ENCODE data around the gene BARHL2. TPM values are rescaled to one million over a fixed set of nuclear protein-coding genes. Genes with fewer than 3 reads are reported as not detected.

BARHL2 gene
- total RNA-seq, 2 experiments from 2014 or later, result not detected

DNA sequence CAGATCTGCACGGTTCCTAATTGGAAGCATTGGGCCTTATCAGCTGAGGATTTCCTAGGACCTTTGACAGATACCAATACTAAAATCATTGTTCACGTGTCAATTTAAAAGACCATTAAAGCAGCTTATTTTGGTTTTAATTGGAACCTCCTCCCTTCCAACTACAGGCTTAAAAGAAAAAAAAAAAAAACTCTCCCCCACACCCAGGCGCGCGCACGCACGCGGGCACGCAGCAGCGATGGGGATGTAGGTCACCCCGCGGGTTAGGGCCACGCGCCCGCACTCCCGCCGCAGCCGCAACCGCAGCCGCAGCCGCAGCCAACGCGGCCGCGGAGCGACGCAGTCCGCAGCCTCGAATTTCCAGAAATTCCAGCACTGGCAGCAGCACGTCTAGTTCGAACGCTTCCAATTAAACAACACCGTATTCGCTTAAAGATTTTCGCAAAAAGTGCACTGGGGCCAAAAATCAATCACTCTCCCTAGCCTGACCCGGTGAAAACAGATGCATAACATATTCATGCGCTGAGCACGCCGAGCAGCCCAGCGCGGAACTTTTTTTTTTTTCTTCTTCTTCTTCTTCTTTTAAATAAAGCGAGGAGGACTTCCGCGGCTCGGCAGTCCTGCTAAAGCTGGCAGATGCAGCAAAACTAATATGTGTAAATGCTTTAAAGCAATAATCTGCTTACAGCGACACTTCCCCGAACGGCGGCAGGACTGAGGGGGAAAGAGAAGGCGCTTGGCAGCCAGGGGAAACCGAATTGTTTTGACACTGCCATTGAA, 13.3 kb upstream of the BARHL2 start:
- intact Hi-C loops (cut with DNase I, micrococcal nuclease), result loop anchor here in 1 of 2 experiments (2.0 kb wide), 1 partner anchor 104 kb away; no protein-coding TSS in a partner anchor
- Mint-ChIP-seq H3K27ac (peak overlapping the region; percentile 25), H3K4me3 (peak overlapping the region; percentile 60), H3K9me3 (ENCODE audit: low read depth) (no peaks in the 10 kb centered on the region), H3K4me1 (peaks cover 41% of the 10 kb centered on the region), H3K27me3 (peaks cover 78% of the 10 kb centered on the region), H3K36me3 (ENCODE audit: low read depth) (peaks cover 7% of the 10 kb centered on the region)
- DNase-seq (peak; percentile 23), ATAC-seq (no peak)
- ChIA-PET CTCF (interaction anchor here (0.6 to 2.5 kb wide), 18 partner anchors 9 to 435 kb away, joined by 3 to 26 read pairs (median 3); partner anchors contain the start of gene BARHL2), POLR2A (interaction anchor here (0.7 kb wide), 1 partner anchor 1242 kb away, joined by 3 read pairs; no protein-coding TSS in a partner anchor)

- peak overlapping the region; percentile 41 for H3K4me3 Mint-ChIP-seq
- ATAC-seq, result peak; percentile 69
- CTCF ChIA-PET, result interaction anchor here (0.6 to 2.5 kb wide), 22 partner anchors 8 to 436 kb away, joined by 3 to 26 read pairs (median 4); partner anchors contain the start of gene BARHL2
- POLR2A ChIA-PET, result no interaction called here
- H3K9me3 Mint-ChIP-seq (ENCODE audit: low read depth), result no peaks in the 10 kb centered on the region
- H3K27me3 Mint-ChIP-seq, result peaks cover 81% of the 10 kb centered on the region
- peak; percentile 63 for DNase-seq
- H3K36me3 Mint-ChIP-seq (ENCODE audit: low read depth), result peaks cover 7% of the 10 kb centered on the region
- intact Hi-C loops (cut with DNase I, micrococcal nuclease), result loop anchor here (2.0 to 10.0 kb wide), 3 partner anchors 105 to 675 kb away; partner anchors contain the start of gene HFM1 (in 1 of the 2)
- H3K4me1 Mint-ChIP-seq, result peaks cover 48% of the 10 kb centered on the region
- peak overlapping the region; percentile 31 for H3K27ac Mint-ChIP-seq
Observed at GRCh38 chr1:90729504-90730242, 12.6 kb upstream of the BARHL2 start.

- H3K9me3 Mint-ChIP-seq (ENCODE audit: low read depth), result peaks cover 2% of the 10 kb centered on the region
- ATAC-seq, result no peak
- POLR2A ChIA-PET, result no interaction called here
Observed at GRCh38 chr1:90728502-90729287, 11.6 kb upstream of the BARHL2 start.

DNA sequence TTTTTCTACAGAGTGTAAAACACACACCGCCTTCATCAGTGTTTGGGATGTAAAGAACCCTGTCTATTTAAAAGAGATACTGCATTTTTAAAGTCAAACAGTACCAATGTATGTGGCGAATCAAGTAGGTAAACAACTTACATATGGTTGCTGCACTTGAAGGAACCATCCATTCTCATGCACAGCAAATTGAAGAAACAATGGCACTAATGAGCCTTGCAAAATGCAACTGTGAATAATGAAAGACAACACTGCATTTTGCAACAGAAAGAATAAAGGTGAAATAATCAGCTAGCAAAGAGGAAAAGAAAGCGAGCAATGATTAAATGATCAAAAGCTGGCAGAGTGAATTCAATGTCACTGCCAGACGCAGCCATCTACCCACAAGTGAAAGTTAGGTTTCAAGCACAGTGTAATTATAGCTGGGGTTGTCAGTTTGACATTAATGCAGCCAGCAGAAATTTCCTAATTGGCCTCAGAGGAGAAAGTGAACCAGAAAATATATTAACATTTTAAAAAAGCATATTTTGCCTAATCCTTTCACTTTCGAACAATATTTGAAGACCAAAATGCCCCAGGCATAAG, 10.9 kb upstream of the BARHL2 start:
- ATAC-seq (no peak), DNase-seq (no peak)
- Mint-ChIP-seq H3K9me3 (ENCODE audit: low read depth) (peaks cover 2% of the 10 kb centered on the region), H3K4me1 (peaks cover 60% of the 10 kb centered on the region), H3K27me3 (peaks cover 88% of the 10 kb centered on the region), H3K36me3 (ENCODE audit: low read depth) (peaks cover 9% of the 10 kb centered on the region), H3K27ac (no peak overlapping the region), H3K4me3 (no peak overlapping the region)
- CTCF ChIA-PET, result interaction anchor here (1.0 to 2.0 kb wide), 7 partner anchors 12 to 397 kb away, joined by 3 to 7 read pairs (median 4); no protein-coding TSS in a partner anchor
- POLR2A ChIA-PET, result no interaction called here
- intact Hi-C loops (cut with DNase I, micrococcal nuclease), result loop anchor here (1.0 to 10.0 kb wide), 4 partner anchors 11 to 677 kb away; partner anchors contain the start of genes BARHL2 (in 1 of the 2) and HFM1 (in 1 of the 2)

More at GRCh38 chr1:90728502-90729287, 11.6 kb upstream of the BARHL2 start:
- peaks cover 9% of the 10 kb centered on the region for H3K36me3 Mint-ChIP-seq (ENCODE audit: low read depth)
- DNase-seq, result no peak
- H3K27me3 Mint-ChIP-seq, result peaks cover 89% of the 10 kb centered on the region
- no peak overlapping the region for H3K27ac Mint-ChIP-seq
- CTCF ChIA-PET, result interaction anchor here (1.0 to 2.0 kb wide), 11 partner anchors 9 to 437 kb away, joined by 3 to 7 read pairs (median 4); no protein-coding TSS in a partner anchor
- peak overlapping the region; percentile 32 for H3K4me3 Mint-ChIP-seq
- peaks cover 55% of the 10 kb centered on the region for H3K4me1 Mint-ChIP-seq
- intact Hi-C loops (cut with DNase I, micrococcal nuclease), result loop anchor here (5.0 to 10.0 kb wide), 2 partner anchors 109 to 676 kb away; partner anchors contain the start of gene HFM1 (in 1 of the 2)

- H3K4me3 Mint-ChIP-seq, result no peak overlapping the region
- DNase-seq (no peak), ATAC-seq (no peak)
- intact Hi-C loops (cut with DNase I, micrococcal nuclease), result loop anchor here (1.0 to 10.0 kb wide), 4 partner anchors 10 to 678 kb away; partner anchors contain the start of genes BARHL2 (in 1 of the 2) and HFM1 (in 1 of the 2)
- H3K27ac Mint-ChIP-seq, result no peak overlapping the region
- H3K9me3 Mint-ChIP-seq (ENCODE audit: low read depth), result peaks cover 2% of the 10 kb centered on the region
- H3K4me1 Mint-ChIP-seq, result peaks cover 61% of the 10 kb centered on the region
- ChIA-PET POLR2A (no interaction called here), CTCF (interaction anchor here (1.0 to 1.8 kb wide), 2 partner anchors 11 to 398 kb away, joined by 3 to 5 read pairs; no protein-coding TSS in a partner anchor)
- peaks cover 88% of the 10 kb centered on the region for H3K27me3 Mint-ChIP-seq
- H3K36me3 Mint-ChIP-seq (ENCODE audit: low read depth), result peaks cover 9% of the 10 kb centered on the region
Observed at GRCh38 chr1:90726986-90727480, 9.9 kb upstream of the BARHL2 start.

DNA sequence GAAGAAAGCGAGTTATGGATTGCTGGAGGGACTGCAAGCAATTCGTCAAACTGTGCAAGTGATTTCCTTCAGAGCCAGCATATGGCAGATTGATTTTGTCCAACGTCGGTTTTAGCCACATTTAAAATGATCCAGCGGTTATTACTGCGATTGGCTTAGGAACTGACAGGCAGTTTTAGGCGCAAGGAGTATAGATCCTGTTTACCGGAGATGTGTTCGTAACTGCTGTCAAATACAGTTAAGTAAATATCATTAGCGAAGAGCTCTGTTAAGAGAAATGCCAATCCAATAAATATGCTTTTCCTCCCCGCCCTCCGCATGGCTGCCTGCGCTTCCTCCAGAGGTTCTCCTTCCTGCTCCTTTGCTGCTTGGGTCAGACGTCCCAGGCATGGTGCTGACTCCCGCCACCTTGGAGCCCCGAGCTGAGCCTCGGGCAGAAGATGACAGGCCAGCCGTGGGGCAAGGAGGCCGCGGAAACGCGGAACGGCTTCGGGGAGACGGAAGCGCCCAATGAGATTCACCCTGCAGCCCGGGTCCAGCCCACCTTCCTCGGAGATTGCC, 9.4 kb upstream of the BARHL2 start:
- intact Hi-C loops (cut with DNase I, micrococcal nuclease), result loop anchor here (2.0 to 10.0 kb wide), 3 partner anchors 16 to 678 kb away; partner anchors contain the start of gene HFM1 (in 1 of the 2)
- DNase-seq, result peak; percentile 17

DNA sequence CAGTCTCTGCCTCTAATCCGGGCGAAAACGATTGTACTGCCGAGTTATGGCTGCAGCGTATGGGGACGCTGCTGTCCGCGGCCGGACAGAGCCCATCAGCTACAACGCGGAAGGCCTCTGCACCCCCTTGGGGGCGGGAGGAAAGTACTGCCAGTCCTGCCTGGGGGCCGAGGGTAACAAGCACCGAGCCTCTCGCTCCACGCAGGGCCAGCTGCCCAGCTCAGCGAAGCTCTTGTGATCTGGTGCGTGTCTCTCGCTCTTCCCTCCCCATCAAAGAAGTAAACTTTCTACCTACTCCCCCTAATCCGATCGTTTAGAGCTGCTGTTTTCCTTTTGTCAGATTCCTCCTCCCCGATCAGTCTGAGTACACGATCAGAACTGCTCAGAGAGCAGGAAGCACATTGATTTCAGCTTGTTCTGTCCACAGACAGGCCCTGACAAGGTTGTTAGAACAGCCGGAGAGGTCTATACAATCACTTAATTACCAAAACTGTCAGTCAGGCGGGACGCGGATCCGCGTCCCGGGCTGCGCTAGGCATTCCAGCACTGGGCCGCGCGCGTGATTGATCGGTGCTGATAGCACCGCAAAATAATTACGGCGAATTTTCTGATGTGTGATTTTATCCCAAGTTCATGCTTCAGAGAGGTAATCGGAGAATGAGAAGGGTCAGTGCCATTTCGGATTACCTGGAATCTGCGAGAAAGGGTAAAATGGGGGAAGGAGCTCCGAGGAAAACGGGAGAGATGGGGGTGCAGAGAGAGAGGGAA, 8.7 kb upstream of the BARHL2 start:
- peaks cover 4% of the 10 kb centered on the region for H3K9me3 Mint-ChIP-seq (ENCODE audit: low read depth)
- POLR2A ChIA-PET, result no interaction called here
- peaks cover 13% of the 10 kb centered on the region for H3K36me3 Mint-ChIP-seq (ENCODE audit: low read depth)
- ATAC-seq (no peak), DNase-seq (peak; percentile 16)
- H3K27me3 Mint-ChIP-seq, result peaks cover 89% of the 10 kb centered on the region
- CTCF ChIA-PET, result interaction anchor here (1.0 kb wide), 1 partner anchor 10 kb away, joined by 4 read pairs; no protein-coding TSS in a partner anchor
- H3K4me1 Mint-ChIP-seq, result peaks cover 65% of the 10 kb centered on the region
- no peak overlapping the region for H3K27ac Mint-ChIP-seq
- peak overlapping the region; percentile 46 for H3K4me3 Mint-ChIP-seq
- intact Hi-C loops (cut with DNase I, micrococcal nuclease), result loop anchor here (1.0 to 10.0 kb wide), 4 partner anchors 15 to 679 kb away; partner anchors contain the start of gene HFM1 (in 1 of the 2)

More for the DNA sequence above, 9.4 kb upstream of the BARHL2 start:
- ChIA-PET CTCF (interaction anchor here (1.0 to 1.8 kb wide), 2 partner anchors 10 to 11 kb away, joined by 4 to 5 read pairs; no protein-coding TSS in a partner anchor), POLR2A (no interaction called here)
- Mint-ChIP-seq H3K27ac (no peak overlapping the region), H3K36me3 (ENCODE audit: low read depth) (peaks cover 9% of the 10 kb centered on the region), H3K27me3 (peaks cover 91% of the 10 kb centered on the region), H3K9me3 (ENCODE audit: low read depth) (peaks cover 2% of the 10 kb centered on the region), H3K4me3 (peak overlapping the region; percentile 46), H3K4me1 (peaks cover 64% of the 10 kb centered on the region)
- no peak for ATAC-seq

- POLR2A ChIA-PET, result no interaction called here
- intact Hi-C loops (cut with DNase I, micrococcal nuclease), result loop anchor here (1.0 to 10.0 kb wide), 6 partner anchors 18 to 680 kb away; partner anchors contain the start of genes HFM1 (in 1 of the 2) and ZNF644 (in 1 of the 2)
- Mint-ChIP-seq H3K27ac (no peak overlapping the region), H3K36me3 (ENCODE audit: low read depth) (peaks cover 18% of the 10 kb centered on the region), H3K4me1 (peaks cover 59% of the 10 kb centered on the region), H3K9me3 (ENCODE audit: low read depth) (peaks cover 7% of the 10 kb centered on the region), H3K4me3 (peak overlapping the region; percentile 46), H3K27me3 (peaks cover 92% of the 10 kb centered on the region)
- ATAC-seq, result no peak
- CTCF ChIA-PET, result interaction anchor here (1.0 kb wide), 1 partner anchor 9 kb away, joined by 4 read pairs; no protein-coding TSS in a partner anchor
- DNase-seq, result peak; percentile 23
Observed at GRCh38 chr1:90724926-90725656, 8.0 kb upstream of the BARHL2 start.

DNA sequence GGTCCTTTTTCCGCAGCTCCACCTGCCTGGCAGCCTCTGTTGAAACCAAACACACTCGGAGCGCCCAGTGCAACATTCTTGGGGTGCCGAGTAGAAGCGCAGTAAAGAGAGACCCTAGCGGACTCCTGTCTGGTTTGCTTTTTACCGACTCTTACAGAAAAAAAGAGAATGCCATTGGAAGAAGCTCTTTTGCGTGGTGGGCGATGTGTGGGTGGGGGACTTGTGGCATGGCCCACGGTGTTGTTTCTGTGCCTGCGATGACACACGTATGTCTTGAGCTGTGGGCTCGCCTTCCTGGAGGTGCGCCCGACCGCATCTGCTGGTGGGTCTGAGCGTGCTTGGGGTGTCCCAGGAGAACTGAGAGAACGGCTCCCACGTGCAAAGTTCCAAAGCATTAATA, 7.3 kb upstream of the BARHL2 start:
- ChIA-PET POLR2A (no interaction called here), CTCF (no interaction called here)
- H3K4me3 Mint-ChIP-seq, result peak overlapping the region; percentile 25
- H3K36me3 Mint-ChIP-seq (ENCODE audit: low read depth), result peaks cover 19% of the 10 kb centered on the region
- H3K4me1 Mint-ChIP-seq, result peaks cover 56% of the 10 kb centered on the region
- intact Hi-C loops (cut with DNase I, micrococcal nuclease), result loop anchor here (5.0 to 10.0 kb wide), 4 partner anchors 238 to 680 kb away; partner anchors contain the start of genes HFM1 (in 1 of the 2) and ZNF644 (in 1 of the 2)
- DNase-seq (no peak), ATAC-seq (no peak)
- peaks cover 8% of the 10 kb centered on the region for H3K9me3 Mint-ChIP-seq (ENCODE audit: low read depth)
- H3K27me3 Mint-ChIP-seq, result peaks cover 91% of the 10 kb centered on the region
- no peak overlapping the region for H3K27ac Mint-ChIP-seq
